Measurements from ENCODE around the gene TRPM2.

The TRPM2 gene

GRCh38 chr21:44365967-44366585 lies 12.7 kb downstream of the TRPM2 start:
- peak; percentile 46 for DNase-seq (ENCODE audit: low spot score)
- TF ChIP-seq, protein P1, sequence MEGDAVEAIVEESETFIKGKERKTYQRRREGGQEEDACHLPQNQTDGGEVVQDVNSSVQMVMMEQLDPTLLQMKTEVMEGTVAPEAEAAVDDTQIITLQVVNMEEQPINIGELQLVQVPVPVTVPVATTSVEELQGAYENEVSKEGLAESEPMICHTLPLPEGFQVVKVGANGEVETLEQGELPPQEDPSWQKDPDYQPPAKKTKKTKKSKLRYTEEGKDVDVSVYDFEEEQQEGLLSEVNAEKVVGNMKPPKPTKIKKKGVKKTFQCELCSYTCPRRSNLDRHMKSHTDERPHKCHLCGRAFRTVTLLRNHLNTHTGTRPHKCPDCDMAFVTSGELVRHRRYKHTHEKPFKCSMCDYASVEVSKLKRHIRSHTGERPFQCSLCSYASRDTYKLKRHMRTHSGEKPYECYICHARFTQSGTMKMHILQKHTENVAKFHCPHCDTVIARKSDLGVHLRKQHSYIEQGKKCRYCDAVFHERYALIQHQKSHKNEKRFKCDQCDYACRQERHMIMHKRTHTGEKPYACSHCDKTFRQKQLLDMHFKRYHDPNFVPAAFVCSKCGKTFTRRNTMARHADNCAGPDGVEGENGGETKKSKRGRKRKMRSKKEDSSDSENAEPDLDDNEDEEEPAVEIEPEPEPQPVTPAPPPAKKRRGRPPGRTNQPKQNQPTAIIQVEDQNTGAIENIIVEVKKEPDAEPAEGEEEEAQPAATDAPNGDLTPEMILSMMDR (IDR thresholded peaks at IDR 0.05) = no peak
- H3K4me3 ChIP-seq = no peak overlapping the region
- H3K27ac ChIP-seq = no peak overlapping the region

GRCh38 chr21:44366586-44367211 lies 13.3 kb downstream of the TRPM2 start:
- DNase-seq (ENCODE audit: low spot score) = peak; percentile 72
- TF ChIP-seq, protein P1 (IDR thresholded peaks at IDR 0.05) = no peak
- Histone ChIP-seq H3K4me3 (no peak overlapping the region), H3K27ac (no peak overlapping the region)

- peak; percentile 64 for DNase-seq (ENCODE audit: low spot score)
- TF ChIP-seq, protein P1 (IDR thresholded peaks at IDR 0.05) = no peak
- Histone ChIP-seq H3K27ac (no peak overlapping the region), H3K4me3 (no peak overlapping the region)
These were observed 15.5 kb downstream of the TRPM2 start for GRCh38 chr21:44368711-44369446.

- DNase-seq (ENCODE audit: low spot score) = peak; percentile 66
- Histone ChIP-seq H3K4me3 (no peak overlapping the region), H3K27ac (no peak overlapping the region)
- TF ChIP-seq, protein P1 (IDR thresholded peaks at IDR 0.05) = no peak
These were observed 16.8 kb downstream of the TRPM2 start for GRCh38 chr21:44370027-44370735.

DNA sequence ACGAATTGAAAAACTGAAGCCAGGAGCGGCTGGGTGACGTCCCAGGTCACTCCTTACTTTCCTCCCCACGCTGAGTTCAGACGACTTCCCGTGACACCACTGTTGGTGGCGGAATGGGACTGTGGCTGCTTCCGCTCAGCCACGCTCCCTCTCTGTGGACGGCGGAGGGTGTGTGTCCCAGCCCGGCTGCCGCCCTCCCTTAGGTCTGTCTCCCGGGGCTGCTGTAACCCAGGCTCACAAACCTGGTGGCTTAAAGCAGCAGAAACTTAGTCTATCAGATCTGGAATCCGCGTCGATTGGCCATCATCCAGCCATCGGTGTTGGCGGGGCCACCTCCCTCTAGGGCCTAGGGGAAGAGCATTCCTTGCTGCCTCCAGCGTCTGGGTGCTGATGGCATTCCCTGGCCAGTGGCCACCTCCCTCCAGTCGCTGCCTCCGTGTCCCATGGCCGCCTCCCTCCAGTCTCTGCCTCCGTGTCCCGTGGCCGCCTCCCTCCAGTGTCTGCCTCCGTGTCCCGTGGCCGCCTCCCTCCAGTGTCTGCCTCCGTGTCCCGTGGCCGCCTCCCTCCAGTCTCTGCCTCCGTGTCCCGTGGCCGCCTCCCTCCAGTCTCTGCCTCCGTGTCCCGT lies 17.5 kb downstream of the TRPM2 start:
- TF ChIP-seq, protein P1 (IDR thresholded peaks at IDR 0.05) = no peak
- H3K27ac ChIP-seq = no peak overlapping the region
- peak; percentile 55 for DNase-seq (ENCODE audit: low spot score)
- no peak overlapping the region for H3K4me3 ChIP-seq

DNA sequence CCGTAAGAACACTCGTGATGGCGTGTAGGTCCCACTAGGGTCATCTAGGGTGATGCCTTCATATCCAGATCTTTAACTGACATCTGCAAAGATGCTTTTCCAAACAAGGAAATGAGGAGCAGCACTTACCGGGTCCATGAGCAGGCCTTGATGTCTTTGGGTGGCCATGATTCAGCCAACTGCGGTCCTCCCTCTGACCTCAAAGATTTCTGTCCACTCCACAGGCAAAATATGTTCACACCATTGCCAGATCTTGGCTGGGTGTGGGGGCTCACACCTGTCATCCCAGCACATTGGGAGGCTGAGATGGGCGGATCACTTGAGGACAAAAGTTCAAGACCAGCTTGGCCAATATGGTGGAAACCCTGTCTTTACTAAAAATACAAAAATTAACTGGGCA lies 18.2 kb downstream of the TRPM2 start:
- TF ChIP-seq, protein P1 (IDR thresholded peaks at IDR 0.05) = no peak
- DNase-seq (ENCODE audit: low spot score) = peak; percentile 46
- H3K27ac ChIP-seq = no peak overlapping the region
- no peak overlapping the region for H3K4me3 ChIP-seq

All from coronary artery (tissue), 2 donors.